ENCODE measurements around the gene MFGE8.

MFGE8 gene

DNA sequence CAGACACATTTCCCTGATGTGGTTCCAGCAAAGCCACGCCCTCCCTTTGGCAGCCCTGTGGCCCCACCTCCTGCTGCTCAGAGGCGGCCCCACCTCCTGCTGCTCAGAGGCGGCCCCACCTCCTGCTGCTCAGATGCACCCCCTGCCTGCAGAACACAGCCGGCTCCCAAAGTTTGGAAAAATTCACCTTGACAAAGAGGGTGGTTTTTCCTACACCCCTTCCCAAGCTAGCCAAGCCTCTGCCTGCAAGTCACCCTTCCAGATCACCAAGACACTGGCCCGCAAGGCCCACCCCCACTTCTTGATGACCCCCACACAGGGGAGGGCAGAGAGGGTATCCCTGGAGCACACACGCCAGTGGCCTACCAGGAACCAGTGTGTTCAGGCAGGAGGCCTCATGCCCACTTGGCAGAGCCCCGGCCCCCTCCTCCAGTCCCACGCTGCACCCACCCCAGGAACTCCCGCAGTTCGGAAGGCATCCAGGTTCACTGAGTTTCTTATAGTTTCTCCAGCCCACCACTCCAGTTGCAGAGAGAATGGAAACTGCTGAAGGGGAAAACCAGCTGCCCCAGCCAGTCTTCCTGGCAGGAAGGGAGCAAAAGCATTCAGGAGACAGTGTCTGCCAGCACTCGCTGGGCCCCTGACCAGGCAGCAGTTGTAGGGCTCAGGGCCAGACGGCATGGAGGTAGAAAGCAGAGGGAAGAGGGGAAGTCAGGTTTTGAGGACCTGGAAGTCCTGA is 15.6 kb downstream of the MFGE8 start:
- peak; percentile 64 for DNase-seq

DNA sequence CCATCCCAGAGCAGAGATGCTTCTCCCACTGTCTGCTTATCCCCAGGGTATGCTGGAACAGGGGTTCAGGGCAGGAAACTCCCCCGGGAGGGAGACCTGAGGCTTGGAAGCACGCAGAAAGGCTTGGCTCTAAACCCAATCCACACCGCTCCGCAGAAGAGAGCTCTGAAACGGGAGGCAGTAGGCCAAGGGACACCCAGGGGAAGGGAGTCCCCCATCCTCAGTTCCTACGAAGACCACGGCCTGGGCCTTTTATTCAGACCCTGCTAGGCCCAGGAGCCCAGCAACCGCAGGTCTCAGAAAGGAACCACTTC is 16.1 kb downstream of the MFGE8 start:
- no peak for DNase-seq

DNA sequence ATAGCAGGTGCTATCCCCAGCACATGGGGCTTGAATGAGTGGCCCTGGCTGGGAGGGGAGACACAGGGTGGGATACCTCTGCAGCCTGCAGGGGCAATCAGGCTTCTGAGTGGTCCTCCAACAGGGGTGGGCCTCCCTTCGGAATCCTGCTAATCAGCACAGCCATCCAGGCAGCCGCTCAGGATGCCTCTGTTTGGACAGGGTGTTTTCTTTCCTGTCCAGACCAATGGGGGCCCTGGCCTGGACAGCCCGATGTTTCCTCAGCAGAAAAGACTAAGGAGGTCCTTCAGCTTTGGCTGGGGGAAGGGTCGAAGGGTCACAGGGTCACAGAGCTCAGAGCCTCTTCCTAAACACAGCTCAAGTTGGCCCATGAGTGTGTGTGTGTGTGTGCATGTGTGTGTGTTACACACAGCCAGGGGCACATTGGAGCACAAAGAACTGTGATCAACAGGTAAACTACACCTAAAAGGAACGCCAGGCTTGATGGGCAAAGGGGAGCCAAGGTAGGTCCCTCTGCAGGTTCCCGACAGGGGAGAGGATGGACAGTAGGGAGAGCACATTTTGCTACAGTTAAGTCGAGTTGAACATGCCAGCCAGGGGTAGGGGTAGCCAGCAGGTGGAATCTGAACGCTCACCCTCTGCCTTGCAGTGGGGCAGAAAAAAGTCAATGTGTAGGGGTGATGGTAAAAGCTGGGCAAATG is 16.7 kb downstream of the MFGE8 start:
- DNase-seq = no peak

DNA sequence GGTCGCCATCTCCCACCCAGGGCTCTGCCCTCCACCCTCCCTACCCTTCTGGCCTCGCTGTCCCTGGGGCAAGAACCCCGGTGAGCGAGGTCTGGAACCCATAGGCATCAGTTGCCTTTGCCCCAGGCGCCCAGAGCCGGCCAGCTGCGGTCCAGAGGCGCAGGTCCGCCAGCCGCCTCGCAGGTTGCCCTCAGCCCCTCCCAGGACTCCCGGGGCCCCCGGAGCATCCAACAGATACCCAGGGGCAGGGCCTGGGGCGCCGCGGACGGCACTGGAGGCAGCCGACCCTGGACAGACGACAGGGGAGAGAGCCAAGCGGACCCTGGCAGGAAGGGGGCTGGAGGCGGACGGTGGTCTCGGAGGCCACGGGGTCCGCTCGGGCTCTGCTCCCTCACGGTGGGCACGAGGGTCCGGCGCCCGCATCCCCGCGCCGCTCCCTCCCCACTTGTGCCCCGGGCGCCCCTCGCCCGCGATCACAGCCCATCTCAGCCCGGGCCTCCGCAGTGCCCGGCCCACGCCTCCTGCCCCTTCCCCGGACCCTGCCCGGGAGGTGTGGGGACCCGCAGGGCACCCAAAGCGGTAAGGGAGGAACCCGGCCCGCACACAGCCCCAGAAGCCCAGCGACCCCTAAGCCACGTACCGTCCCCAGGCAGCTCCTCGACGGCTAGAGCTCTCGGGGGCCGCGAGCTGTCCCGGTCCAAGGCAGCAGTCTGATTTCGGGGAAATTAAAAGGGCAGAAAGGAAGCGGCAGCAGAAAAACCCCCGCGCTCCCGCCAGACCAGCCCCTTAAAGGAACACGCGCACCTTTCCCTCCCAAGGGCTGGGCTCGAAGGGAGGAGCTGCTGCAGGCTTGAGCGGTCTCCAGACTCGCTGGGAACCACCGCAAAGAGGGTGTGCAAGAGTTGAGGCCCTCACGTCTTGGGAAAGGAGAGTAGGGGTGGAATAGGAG is 18.1 kb downstream of the MFGE8 start, which contains the start of gene HAPLN3:
Gene HAPLN3, minus strand, starts transcription at position 726 of the 949 bp plus-strand sequence. CDS start 8,246 bp downstream, outside the sequence.
- peak; percentile 40 for DNase-seq

DNA sequence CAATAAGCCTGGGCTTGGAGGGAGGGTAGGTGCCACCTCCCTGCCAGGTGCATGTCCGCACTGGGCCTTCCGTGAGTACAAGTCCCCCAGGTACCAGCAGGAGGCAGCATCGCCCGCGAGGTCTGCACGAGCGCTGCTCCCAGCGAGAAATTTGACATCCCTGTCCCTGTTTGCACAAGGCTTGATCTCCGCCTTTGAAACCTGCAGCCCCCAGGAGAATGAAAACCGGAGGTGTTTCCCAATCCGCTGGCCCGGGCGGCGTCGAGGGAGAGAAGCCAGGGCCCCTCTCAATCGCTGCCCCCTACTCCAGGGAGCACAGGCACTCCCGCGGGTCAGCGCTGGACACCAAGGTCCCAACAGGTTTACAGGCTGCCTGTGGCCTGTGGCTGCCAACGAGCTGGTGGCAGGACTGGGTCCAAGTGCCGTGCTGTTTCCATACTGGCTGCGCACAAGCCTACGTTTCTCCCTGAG is 18.8 kb downstream of the MFGE8 start:
- DNase-seq = peak; percentile 88

DNA sequence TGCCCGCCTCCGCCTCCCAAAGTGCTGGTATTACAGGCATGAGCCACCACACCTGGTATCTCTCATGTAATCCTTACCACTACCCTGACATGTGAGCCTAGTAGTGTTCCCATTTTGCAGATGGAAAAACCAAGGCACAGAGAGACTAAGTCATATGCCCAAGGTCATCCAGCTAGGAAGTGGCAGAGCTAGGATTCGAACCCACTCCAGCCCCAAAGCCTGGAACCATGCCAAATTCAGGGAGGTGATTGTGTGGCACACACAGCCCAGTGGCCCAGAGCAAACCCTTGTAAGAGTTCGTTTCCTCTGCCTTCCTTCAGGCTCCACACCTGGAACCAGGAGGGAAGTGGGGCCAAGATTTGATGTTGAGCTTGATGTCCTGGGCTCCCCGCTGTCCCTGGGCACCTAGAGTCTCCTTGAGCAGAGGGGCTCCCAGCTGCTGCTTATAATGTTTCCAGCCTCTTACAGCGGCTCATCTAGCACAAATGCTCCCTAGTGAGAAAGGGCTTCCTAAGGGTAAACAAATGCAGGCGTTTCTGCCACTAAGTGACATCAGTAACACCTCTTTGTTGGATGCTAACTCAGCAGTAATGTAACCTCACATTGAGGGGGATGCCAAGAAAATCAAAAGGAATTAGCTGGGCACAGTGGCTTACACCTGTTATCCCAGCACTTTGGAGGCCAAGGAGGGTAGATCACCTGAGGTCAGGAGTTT is 21.5 kb downstream of the MFGE8 start:
- no peak for DNase-seq

DNA sequence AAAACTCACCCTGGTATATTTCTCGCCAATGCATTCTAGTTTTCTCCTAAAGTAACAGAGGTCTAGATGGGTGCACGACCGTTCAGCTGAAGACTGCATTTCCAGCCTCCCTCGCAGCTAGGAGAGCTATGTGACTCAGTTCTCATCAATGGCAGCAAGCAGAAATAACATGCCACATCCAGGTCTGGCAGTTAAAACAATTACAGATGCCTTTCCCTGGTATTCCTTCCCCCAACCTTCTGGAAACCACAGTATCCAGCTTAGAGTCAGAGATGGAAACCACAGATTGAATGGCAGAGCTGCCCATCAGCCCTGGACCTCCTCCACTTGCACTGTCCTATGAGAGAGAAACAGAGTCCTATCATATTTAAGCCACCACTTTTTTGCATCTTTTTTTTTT is 22.7 kb downstream of the MFGE8 start:
- no peak for DNase-seq

DNA sequence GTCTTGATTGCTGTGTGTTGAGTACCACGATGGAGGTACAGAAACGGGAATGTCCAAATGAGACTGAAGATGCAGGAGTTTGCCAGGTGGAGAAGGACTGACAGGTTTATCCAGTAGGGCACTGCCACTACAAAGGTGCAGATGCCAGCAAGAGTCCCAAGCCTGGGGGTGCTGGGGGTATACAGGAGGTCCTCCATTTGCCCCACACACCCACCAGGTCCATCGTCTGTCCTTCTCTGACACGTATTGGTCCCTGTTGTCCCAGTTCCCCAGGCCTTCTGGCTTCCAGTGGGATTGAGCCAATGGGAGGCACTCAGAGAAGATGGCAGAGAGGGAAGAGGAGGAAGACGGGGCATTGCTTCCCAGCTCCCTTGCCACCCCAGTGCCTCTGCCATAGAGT is 24.5 kb downstream of the MFGE8 start:
- DNase-seq = no peak

DNA sequence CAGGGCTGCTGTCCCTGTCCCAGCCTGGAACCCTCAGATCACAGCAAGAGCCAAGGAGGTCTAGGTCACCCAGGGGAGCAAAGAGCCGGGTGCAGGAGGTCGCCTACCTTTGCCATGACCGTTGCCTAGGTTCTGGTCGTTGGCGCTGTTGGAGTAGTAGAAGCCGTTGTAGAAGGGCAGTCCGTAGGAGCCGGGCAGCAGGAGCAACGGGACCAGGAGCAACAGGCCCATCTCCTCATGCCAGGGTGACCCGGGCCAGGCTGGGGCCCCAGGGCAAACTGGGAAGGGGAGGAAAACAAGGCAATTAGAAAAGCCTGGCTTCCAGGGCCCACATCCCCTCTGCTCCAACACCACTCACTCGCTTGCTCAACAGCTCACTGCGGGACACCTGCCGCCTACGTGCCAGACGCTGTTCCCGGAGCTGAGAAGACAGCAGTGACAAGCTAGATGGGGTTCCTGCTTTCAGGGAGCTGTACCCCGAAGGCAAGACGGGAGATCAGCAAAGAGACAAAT is 26.1 kb downstream of the MFGE8 start:
- DNase-seq = no peak

DNA sequence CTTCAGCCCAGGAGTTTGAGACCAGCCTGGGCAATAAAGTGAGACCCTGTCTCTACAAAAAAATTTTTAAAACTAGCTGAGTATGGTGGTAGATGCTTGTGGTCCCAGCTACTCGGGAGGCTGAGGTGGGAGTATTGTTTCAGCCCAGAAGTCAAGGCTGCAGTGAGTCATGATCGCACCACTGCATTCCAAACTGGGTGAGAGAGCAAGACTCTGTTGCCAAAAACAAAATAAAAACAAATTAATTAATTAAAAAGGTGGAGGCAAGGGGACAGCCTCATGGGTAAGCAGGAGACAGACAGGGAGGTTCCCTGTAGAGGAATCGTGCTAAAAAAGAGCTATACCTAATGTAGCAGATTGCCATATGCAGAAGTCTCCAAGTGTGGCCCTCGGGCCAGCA is 30.4 kb downstream of the MFGE8 start:
- no peak for DNase-seq

DNA sequence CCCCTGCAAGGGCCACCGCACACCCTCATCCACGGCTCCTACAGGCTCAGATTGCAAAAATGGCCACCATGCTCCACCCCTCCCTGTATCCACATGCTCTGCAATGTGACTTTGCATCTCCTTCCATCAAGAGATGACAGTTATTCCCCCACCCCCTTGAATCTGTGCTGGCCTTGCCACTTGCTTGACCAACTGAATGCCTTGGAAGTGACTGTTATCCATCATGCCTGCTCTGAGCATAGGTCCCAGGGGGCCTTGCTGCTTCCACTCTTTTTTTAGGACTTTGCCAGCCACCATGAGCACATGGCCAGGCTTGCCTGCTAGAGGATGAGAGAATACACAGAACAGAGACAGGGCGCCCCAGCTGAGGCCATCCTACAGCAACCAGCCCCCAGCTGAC is 31.4 kb downstream of the MFGE8 start:
- no peak for DNase-seq

DNA sequence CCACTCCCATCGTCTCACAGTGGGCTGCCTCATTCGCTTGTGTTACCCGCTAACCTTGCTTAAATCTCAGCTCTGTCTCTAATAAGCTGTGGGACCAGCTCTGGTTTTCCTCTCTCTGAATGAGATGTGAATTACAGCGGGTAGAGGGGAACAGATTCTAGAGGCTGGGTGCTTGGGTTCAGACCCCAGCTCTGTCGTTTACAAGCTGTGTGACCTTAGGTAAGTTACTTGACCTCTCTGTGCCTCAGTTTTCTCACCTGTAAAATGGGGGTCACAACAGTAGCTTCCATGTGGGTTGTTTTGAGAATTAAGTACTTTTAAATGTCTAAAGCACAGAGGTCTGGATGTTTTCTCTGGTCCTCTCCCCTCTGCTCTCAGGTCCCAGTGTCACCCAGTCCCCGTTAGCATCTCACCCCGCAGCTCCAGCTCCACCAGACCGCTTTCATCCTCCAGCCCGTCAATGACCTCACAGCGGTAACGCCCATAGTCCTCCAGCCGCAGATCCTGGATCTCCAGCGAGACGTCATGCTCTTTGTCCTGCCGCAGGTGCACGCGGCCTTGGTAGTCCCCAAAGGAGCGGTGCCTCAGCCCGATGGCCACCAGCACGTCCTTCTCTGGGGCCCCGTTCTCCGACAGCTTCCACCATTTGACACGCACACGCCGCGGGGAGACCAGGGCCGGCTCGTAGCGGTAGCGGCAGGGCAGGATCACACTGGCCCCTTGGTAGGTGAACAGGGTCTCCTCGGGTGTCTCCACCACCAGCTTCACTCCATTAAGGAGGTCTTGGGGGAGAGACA is 32.0 kb downstream of the MFGE8 start:
- DNase-seq = no peak

DNA sequence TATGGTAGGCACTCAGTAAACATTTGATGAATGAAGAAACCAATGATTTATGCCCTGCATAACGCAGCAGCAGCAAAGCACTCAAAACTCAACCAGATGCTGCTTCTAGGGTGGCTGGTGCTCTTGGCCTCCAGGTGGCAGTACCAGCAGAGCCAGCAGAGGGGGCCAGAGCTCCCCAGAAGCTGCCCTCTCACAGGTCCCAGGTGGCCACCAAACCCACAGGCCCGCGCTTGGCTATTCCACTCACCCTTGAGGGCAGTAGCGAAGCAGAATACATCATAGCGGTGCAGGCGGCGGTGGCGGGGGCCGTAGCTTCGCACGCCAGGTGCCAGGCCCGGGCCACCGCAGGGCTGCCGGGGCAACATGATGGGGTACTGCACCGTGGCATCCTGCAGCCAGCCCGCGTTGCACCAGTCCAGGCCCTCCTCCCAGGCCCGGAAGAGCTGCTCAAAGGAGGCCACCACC is 34.4 kb downstream of the MFGE8 start:
- DNase-seq = no peak

DNA sequence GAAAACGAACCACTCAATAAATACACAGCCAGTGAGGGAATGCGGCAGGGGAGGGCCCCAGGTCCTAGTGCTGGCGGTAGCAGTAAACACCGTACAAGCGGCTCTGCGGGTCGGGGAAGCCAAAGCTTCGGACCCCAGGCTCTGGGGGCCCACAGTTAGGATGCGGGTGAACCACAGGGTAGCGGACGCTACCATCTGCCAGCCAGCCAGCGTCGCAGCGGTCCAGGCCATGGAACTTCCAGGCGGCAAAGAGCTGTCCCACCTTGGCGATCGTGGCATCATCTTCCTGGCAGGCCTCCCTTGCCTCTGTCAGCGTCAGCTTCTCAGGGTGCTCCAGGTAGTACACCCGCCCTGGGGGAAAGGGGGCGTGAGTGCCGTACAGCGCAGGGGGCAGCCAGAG is 35.3 kb downstream of the MFGE8 start:
- DNase-seq = no peak

DNA sequence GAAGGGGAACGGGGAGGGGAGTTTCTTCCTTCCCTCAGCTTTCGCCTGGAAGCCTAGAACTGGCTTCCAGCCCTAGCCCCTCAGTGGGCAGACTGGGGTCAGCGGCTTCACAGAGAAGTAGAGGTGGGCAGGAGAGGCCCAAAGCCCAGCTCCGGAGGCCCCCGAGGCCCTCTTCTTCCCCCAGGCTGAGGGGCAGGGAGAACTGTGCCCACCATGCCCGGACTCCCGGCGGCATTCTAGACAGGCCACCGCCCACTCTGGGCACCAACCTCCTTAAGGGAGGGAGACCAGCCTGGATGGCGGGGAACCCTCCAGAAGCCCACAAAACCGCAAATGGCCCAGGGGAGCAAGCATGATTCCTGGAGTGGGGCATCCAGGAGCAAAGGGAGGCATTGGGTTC is 35.8 kb downstream of the MFGE8 start:
- no peak for DNase-seq

DNA sequence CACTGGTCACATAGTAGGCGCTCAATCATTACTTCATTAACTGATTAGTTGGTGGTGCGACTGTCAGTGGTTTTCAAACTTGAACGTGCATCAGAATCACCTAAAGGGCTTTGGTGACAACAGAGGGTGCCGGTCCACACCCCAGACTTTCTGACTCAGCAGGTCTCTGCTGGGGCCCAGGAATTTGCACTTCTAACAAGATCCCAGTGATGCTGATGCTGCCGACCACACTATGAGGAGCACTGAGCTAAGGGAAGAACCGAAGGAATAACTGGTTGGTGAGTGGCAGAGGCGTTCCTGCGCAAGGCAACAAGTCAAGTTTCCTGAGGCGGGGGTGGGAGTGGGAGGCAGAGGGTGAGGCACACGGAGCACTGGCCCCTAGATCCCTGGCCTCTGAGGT is 36.6 kb downstream of the MFGE8 start:
- DNase-seq = no peak

DNA sequence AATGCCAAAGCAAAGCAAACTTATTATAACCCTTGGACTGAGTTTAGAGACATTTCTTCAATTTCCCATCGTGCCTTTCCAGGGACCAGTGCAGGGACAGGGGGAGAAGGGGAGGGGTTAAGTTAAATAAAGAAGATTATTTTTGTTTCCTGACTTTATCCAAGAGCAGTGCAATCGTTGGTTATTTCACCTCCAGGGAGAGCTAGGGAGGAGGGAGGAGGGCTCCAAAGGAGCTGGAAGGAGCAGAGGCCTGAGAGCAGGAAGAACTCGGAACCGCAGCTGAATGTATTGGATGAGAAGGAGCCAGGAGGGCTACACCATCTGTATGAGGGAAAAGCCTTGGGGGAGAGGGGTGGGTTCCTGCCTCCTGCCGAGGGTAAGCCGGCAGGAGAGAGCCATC is 38.5 kb downstream of the MFGE8 start:
- DNase-seq = no peak

DNA sequence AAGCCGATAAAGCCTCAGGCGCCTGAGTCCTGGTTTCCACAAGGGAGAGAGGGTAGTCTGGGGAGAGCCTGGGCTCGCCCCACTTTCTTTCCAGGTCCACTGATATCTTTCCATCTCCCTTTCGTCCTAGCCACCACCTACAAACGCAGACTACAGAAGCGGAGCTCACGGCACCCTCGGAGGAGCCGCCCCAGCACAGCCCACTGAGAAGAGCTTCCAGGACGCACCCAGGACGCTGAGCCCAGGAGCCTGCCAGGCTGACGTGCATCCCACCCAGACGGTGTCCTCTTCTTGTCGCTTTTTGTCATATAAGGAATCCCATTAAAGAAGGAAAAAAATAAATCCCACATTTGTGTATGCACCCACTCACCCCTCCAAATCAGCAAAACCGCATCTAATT is 38.9 kb downstream of the MFGE8 start:
- no peak for DNase-seq

DNA sequence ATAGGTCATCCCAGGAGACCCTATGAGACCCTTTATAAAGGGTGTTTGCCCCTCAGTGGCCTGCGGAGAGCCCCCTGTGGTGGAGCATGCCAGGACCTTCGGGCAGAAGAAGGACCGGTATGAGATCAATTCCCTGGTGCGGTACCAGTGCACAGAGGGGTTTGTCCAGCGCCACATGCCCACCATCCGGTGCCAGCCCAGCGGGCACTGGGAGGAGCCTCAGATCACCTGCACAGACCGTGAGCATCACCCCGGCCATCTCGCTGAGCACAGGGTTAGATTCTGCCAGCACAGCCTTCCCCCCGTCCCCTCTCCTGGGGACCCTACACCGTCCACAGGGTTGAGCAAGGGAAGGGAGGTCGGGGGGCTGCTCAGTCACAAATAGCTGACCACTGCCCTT is 39.4 kb downstream of the MFGE8 start:
- DNase-seq = no peak

DNA sequence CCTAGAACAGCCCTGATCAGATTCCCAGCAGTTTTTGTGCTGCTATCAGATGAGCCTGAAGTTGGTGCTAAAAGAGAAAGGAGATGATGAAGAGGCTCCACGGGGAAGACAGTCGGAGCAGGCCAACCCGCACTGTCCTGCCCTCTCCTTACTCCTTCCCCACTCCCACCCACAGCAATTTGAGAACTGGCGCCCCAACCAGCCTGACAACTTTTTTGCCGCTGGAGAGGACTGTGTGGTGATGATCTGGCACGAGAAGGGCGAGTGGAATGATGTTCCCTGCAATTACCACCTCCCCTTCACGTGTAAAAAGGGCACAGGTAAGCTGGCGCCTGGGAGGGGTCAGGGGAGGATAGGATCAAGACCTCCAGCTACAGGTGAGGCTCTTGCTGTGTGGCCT is 40.5 kb downstream of the MFGE8 start:
- DNase-seq = no peak

DNA sequence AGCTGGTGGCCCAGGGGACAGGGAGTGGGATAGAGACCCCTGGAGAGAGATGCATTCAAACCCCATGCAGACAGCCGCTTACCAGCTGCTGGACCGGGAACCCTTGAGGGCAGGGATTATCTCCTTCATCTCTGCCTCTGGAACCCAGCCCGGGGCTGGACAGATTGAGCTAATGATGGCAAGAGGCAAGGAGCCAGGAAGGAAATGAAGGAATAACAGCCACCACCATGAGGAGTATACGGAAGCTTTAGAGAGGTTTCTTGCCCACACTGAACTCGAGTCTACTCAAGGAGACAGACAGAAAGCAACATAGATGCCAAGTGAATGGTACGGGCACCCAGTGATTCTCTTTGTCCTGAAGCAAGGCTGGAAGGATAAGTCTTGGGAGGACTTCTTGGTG is 41.1 kb downstream of the MFGE8 start:
- DNase-seq = no peak

DNA sequence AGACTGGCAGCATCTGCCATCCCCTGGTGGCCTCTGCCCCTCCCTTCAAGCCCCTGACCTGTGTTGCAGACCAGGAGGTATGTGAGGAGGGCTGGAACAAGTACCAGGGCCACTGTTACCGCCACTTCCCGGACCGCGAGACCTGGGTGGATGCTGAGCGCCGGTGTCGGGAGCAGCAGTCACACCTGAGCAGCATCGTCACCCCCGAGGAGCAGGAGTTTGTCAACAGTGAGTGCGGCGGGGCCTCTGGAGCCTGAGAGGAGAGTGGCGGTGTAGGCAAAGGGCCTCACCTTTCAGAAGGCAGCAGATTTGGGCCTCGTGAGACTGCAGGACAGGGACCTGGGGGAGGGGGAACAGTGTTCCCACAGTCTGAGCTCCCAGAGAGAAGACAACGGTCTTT is 41.9 kb downstream of the MFGE8 start:
- DNase-seq = no peak

All from T-helper 9 cell (primary cell).